ENCODE measurements around the gene UBAP1. TPM values are rescaled to one million over a fixed set of nuclear protein-coding genes. Genes with fewer than 3 reads are reported as not detected.
"Not testable (repeated sequence)": the region's sequence is repeated elsewhere in the genome, so short reads cannot be mapped to it uniquely, and the experiment has no call there.

The UBAP1 gene
- polyA plus RNA-seq, 1 donor = 39.4 TPM

DNA sequence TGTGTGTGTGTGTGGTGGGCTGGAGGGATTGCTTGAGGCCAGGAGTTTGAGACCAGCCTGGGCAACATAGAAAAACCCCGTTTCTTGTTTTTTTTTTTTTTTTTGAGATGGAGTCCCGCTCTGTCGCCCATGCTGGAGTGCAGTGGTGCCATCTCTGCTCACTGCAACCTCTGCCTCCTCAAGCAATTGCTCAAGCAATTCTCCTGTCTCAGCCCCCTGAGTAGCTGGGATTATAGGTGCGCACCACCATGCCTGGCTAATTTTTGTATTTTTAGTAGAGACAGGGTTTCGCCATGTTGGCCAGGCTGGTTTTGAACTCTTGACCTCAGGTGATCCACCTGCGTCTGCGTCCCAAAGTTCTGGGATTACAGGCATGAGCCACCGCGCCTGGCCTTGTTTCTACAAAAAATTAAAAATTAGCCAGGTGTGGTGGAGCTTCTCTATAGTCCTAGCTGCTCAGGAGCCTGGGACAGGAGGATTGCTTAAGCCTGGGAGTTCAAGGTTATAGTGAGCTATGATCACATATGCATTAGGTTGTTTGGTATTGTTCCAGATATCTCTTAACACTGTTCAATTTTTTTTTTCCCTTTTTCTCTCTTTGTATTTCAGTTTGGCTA is 47.4 kb downstream of the UBAP1 start:
- not testable (repeated sequence) for DNase-seq

DNA sequence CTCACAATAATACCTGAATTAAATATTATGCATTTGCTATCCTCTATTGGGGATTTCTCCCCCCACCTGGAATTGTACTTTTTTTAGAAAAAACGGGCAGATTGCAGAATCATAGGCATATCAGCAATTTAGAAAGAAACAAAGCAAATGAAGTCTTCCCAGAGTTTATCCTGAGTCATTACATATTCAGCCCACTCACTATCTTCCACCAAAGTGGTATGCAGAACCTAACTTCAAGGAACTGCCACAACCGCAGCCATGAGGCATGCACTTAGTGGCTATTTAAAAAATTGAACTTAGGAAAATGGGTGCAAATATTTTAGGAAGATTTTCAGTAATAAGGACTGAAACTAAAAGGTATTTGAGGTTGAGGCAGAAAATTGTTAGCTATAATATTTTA is 48.6 kb downstream of the UBAP1 start:
- no peak for DNase-seq

DNA sequence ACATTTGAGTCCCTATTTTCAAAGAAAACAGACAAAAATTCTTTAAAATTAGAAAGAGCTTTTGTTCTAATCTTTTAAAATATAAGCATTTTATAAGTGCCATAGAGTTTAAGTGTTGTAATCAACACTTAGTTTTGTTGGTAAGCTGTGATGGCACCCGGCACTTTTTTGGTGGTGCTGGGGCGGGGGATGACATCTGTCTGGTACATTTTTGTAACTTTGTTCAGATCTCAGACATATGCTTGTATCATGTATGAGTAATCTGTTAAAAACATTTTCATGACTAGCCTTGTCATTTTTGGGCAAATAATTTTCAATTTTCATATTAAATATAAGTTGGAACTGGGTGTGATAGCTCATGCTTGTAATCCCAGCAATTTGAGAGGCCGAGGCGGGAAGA is 51.7 kb downstream of the UBAP1 start:
- DNase-seq = no peak

DNA sequence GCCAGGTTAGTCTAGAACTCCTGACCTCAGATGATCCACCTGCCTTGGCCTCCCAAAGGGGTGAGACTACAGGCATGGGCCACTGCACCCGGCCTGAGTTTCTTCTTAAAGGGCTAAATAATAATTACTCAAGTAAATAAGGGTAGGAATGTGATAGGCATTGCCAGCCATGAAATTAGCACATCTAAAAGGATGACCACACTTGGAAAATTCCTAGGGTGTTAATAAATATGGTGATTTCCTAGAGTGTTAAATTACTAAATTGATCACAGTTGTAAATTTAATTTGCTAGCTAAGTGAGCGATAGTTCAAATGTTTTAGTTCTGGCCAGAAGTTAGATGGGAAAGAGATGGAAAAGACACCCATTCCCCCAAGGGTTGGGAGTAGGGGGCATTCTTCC is 53.4 kb downstream of the UBAP1 start:
- DNase-seq = no peak

DNA sequence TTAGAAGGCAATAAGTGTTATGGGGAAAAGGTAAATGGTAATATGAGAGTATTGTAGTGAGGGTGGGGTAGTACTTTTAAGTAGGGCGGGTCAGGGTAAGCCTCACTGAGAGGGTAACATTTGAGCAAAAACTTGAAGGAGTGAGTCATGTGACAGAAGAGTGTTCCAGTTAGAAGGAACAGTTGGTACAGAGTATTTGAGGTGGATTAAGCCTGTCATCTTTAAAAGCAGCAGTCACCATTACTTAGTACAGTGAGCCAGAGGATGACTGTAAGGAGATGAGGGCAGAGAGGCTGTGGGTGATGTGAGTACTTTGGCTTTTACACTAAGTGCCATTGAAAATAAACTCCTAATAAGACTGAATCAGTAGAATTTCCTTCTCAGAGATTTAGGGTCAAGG is 54.8 kb downstream of the UBAP1 start:
- no peak for DNase-seq

DNA sequence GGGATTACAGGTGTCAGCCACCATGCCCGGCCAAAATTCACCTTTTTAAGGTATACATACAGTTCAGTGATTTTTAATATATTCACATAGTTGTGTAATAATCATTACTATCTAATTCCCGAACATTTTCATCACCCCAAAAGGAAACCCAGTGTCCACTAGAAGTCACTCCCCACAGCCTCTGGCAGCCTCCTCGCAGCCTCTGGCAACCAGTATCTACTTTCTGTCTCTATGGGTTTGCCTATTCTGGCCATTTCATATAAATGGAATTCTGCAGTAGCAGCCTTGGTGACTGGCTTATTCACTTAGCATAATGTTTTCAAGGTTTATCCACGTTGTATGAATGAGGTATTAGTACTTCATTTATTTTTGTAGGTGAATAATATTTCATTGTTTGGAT is 59.0 kb downstream of the UBAP1 start:
- no peak for DNase-seq

DNA sequence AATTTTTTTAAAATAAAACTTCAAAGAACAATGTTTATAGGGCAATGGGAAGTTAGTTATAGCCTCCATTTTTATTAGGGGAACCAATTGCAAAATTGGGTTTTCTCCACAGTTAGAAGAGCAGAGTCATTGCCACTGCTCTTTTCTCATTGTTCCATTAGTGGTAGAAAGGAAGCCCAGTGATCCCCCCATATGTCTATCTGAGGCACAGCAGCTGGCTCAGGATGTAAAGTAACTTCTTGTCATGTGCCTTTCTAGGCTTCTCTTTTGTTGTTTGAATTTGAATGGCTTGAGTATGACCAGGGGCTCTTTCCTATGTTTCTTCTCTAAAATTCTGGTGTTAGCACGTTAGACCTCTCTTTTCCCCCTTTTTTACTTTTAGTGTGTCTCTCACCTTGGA is 61.2 kb downstream of the UBAP1 start:
- DNase-seq = no peak

DNA sequence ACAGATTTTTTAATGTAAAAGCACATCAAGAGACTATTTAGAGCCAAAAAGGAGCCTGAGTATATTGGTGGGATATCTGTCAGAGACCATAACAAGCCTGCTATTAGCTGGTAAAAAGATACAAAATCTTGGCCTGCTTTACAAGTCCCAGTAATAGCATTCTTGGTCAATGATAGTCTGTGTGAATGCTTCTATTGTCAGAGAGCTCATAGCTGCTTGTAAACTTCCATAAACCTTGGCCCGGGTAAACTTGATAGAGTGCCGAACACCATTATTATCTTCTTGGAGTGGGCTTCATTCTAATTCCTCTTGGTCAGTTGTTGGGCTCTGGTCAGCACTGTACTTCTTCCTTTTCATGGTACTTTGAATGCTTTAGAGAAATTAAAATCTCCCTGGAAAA is 64.0 kb downstream of the UBAP1 start:
- no peak for DNase-seq

DNA sequence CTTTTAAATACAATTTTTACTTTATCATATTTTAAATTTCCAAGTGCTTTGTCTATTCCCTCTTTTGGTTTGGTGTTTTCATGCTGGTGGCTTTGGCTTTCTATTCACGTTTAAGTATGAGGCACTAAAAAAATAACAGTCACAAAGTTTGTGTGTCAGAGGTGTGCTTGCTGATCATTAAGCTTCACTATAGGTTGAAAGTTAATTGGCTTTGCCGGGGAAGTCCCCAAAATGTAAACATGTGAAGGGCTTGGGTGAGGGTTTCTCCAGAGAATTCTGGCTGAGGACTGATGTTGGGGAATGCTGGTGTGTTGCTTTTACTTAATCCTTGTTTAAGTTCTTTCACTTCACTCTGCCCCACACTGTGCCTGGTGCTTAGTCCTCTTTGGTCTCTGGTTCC is 66.4 kb downstream of the UBAP1 start:
- not testable (repeated sequence) for DNase-seq

DNA sequence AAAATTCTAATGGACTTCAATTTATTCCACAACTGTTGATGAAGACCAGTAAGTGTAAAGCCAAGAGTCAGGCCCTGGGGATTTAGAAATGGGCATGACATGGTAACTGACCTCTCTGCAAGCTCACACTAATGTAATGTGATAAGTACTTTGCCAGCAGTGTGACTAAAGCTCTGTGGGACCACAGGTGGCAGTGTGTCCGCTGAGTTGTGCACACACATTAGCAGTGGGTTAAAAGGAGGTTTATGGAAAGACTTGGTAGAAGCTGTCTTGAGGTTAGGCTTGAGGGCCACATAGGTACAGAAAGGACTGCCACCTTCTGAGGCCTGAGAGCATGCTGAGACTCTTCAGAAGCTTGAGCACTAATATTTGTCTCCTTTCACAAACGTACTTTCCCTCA is 67.6 kb downstream of the UBAP1 start:
- DNase-seq = no peak

DNA sequence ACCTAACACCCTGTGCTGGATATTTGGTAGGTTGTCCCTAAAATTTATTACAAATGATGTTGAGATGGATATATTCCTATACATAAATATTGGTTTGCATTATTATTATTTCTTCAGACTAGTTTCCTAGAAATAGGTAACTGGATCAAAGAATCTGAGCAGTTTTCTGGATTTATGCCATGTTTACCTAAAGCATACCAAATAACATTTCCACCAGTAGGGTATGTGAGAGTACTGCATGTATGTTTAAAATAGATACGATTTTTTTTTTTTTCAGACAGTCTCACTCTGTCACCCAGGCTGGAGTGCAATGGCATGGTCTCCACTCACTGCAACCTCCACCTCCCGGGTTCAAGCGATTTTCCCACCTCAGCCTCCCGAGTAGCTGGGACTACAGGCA is 68.9 kb downstream of the UBAP1 start:
- not testable (repeated sequence) for DNase-seq

DNA sequence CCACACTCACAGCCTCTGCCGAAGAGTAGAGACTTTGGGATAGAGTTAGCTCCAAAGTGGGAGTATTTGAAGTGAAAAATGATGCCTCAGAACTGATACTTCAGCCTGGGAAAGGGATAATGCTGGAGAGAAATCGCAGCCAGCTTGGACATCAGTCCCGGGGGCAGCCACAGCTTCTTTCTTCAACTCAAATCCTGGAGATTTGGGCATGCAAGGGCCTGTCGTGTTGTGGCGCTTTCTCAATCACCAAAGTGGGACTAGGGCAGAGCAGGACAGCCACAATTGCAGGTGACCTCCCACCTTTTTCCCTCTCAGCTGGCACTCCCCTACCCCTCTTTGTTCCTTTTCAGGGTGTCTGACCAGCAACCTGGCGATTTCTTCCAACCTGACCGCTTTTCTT is 70.4 kb downstream of the UBAP1 start:
- no peak for DNase-seq

DNA sequence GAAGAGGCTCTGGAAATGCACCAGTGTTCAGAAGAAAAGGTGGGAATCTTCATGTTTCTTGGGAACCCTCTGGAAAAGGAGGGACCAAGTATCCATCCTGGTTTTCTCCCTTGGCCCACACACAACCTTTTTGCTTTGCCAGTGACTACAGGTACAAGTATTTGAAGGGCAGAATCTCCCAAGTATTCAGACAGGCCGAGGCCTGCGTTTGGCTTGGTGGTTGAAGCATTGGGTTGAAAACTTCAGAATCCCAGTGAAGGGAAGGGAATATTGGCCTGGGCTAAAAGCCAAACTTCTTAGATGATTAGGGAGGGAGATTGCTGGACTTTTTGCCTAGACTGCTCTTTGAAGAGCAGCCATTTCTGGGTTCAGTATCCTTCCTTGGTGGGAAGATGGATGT is 71.9 kb downstream of the UBAP1 start:
- DNase-seq = no peak

DNA sequence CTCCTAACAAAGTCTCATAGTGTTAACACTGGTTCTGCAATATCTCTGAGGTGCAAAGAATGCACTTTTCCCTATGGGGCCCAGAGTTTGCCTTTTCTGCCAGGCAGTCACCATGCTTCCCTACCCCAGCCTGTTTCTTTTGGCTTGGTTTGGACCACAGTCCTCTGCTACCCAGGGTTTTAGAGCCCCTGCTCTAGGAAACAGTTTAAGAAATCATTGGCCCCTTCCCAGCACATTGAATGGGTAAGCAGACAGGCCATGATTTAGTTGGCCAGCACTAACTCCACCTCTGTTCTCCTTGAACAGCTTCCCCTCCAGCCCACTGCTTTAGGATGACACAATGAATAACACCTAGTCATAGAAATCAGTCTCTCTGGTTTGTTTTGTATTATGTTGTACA is 73.2 kb downstream of the UBAP1 start:
- DNase-seq = no peak

DNA sequence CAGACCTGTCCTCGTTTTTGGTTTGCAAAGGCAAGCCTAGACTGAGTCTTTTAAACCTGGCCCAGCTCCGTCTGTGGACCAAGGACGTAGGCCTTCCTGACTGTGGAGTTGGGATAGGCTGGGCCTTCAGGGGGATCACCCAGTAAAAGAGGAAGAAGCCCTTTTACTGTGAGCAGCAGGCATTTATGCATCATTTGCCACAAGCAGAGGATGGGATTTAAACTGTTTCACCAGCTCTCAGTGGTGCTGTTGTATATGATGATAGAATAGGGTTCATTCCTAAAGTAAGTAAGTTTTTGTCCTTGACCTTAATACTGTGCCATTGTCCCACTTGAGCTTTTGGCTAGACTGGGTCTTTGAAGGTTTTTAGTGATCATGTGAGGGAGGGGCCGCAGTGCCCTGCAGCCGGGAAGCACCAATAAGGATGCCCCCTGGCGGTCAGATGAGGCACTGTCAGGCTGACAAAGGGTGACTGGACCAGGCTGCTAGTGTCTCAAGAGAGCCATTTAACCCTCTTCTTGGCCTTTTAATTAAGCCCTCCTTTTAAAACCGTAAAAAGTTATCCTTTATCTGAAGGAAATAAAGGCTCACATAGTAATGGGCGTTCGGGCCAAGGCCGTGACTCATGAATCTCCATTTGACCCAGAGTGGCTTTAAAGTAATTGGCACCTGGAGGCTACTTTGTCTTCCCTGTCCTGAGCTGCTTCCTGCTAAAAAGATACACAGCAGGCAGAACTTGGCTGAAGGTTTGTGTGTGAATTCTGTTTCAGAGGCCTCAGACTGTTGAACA is 74.0 kb downstream of the UBAP1 start:
- peak; percentile 39 for DNase-seq

DNA sequence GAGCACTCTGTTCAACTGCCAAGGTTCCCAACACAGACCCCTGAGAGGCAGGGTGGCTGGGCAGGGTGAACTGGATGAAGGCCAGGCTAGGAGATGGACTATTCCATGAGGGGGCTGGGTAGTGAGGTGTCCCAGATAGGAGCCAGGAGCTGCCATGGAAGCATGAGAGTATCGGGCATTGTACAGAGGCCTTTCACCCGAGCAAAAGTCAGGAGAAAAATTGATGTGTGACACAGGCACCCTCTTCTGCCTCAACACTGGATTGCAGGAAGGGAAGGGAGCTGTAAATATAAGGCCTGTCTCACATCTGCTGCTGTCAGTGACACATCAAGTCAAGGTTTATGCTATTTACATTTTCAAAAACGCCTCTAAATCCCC is 74.6 kb downstream of the UBAP1 start:
- DNase-seq = peak; percentile 35

DNA sequence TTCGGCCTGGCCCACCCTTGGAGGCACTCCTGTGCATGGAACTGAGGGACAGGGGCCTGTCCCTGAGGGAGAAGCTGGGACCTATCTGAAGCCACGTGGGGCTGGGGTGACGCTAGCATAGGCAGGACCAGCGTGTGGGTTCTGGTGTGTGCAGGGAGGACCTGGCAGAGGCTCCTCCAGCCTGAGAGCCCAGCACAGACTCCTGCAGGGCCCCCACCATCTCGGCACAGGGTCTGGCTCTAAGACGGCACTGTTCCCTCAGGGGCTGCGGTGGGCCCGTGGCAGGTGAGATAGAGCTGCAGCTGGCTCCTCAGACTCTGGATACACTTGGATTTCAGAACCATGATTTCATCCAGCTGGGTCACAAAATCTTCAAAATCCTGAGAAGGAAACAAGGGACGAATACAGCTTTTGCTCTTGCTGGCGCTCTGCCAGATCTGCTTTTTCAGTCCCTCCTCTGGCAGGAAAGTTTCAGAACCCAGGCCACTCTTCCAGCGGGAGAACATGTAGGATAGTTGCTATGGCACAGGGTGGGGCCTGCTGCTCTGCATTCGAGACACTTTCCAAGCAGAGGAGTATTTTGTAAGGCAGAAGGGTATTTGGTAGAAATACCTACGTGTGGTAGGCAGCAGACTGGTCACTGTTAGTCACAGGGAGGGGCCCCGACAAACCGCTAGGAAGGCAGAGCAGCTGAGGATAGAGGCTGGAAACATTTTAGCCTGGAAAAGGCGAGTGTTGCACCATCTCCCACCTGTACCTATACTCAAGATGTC is 75.5 kb downstream of the UBAP1 start:
- DNase-seq = no peak

DNA sequence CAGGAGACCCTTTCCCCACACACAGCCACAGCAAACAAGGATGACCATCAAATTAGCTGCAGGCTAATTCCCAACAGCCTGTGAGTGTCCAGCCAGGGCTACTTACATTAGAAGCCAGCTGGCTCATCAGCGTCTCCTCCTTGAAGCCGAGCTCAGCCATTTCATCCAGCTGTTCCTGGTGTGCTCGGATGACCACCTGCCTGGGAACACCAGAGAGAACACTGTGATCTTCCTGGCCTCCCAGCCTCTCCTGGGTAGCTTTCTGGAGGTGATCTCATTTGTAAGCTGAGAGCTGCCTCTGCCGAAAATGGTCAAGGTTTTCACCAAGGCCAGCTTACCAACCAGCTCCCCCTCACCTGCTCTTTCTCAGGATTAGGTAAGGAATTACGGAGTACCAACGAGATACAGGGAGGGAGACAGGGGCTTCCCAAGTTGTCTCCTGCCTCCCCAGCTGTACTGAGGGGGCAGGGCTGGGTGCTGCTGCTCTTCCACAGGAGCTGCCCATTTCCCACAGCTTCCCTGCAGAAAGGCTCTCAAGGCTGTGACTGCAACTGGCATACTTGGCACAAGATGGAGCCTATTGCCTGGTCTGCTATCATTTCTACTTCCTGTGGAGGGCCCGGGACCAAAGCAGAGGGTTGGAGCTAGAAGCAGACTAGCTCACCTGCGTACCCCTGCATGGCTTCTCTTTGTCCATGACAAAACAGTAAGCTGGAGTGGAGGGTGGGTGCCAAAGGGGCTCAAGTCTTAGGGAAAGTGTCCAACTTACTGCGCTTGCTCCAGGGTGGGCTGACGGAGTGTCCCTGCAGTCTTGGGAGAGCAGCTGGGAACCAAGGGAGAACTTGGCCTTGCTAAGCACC is 76.4 kb downstream of the UBAP1 start:
- no peak for DNase-seq

DNA sequence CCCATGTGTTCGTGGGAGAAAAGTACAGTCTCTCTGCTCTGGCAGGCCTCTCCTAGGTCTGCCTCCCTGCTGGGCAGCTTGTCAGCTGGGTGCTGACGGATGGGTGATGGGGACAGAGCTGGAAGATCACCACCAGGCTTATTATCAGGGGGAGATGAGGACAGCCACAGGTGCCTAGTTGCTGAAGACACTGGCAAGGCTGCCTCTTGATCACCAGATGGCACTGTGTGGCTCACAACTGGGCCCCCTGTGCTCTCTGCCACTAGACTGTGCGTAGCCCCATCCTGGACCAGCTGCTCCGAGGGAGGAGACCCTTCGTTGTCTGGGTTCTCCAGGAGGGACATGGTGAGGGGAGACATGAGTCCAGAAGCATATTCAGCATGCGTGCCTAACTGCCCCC is 77.3 kb downstream of the UBAP1 start:
- DNase-seq = no peak

DNA sequence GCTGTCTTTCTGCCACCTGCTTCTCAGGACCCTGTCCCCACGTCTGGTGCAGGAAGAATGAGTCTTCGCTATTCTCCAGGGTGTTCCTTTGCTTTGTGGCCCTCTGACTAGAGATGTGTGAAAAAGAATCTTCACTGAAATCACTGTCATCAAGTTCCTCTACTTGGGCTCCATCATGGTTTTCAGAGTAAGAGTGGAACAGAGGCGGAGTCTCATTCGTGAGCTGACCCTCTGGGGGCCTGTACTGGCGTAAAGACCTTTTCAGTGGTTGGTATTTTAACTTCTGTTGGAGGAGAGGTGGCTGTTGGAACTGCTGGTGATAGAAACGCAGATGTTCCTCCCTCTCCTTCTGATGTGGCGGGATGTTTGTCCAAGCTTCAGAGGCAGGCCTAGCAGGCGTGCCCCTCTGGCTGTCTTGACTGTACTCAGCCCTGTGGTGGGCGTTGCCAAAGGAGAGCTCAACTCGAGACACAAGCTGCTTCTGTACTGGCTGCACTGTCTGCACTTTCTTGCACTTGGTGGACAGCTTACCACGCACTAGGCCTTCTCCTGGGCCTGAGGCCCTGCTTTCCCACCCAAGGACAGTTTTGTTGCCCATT is 78.2 kb downstream of the UBAP1 start:
- no peak for DNase-seq

DNA sequence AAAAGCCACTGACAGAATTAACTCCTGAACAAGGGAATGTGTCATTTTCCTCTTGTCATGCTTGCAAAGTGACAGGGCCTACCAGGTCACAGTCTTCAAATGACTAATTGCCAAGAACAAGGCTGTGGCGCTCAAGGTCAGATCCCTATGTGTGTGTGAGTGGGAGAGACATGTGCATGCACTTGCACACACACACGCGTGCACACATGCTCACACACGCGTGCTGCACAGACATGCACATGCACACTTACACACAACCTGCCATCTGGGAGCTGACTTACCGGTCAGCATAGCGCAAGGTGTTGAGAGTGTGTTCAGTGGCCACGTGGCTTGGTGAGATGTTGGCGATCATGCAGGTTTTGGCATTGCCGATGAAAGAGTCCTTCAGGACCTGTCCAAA is 80.5 kb downstream of the UBAP1 start:
- no peak for DNase-seq

DNA sequence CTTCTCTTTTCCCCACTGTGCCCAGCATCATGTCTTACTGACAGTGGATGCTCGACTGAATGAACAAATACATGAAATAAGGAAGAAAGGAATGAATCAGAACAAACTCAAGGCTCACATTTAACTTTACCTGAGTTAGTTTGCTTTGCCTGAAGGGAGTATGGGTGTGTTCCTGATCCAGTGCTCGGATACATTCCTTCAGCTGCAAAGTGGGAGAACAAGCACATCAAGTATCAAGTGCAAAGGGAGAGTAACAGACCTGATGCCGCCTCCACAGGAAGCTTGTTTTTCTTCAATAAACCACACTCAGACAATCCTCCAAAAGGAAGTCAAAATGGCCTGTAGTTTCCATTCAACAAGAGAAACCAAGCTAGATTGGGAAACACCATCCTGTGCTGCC is 84.1 kb downstream of the UBAP1 start:
- DNase-seq = no peak

All from hindlimb muscle (tissue), 1 donor.